ENCODE data around the gene HDLBP.

GRCh38 chr2:241226723-241227572 is 88.5 kb downstream of the HDLBP start:
- TF ChIP-seq POLR2A (IDR thresholded peaks at IDR 0.05) (no peak), CTCF (IDR thresholded peaks at IDR 0.05) (no peak)

Data from Peyer's patch (tissue), 4 donors.